Tibial artery (tissue), 4 donors: ENCODE data around the gene CORO2B.

ENCODE experiments used
- DNase-seq, 2 donors: peaks; one replicate each; pipeline ENCODE4 v3.0.0-alpha.2; 2019
- H3K27ac ChIP-seq, 2 donors: fragments of 200-600 bp; sonication (generic) in 1 of 2; 1 replicate in 1 of 2; 2 replicates in 1 of 2; pipeline ENCODE4 v1.5.1; 2018 to 2019; ENCODE audit warnings: mild to moderate bottlenecking in 1 of 2
- H3K27me3 ChIP-seq, 2 donors: fragments of 200-600 bp; sonication (generic) in 1 of 2; one replicate each; pipeline versions ENCODE4 v1.5.1 to v1.6.0; 2016 to 2019
- H3K36me3 ChIP-seq, 3 donors: fragments of 200-600 bp; sonication (generic) in 2 of 3; one replicate each; pipeline ENCODE4 v1.5.1; 2016 to 2019; ENCODE audit warnings: mild to moderate bottlenecking in 2 of 3
- H3K4me1 ChIP-seq, 4 donors: fragments of 200-600 bp; sonication (generic) in 2 of 4; 1 replicate in 3 of 4; 2 replicates in 1 of 4; pipeline ENCODE4 v1.5.1; 2016 to 2019
- H3K4me3 ChIP-seq, 2 donors: fragments of 200-600 bp; sonication (generic) in 1 of 2; 1 replicate in 1 of 2; 2 replicates in 1 of 2; pipeline ENCODE4 v1.5.1; 2018 to 2019; ENCODE audit warnings: mild to moderate bottlenecking in 2 of 2
- H3K9me3 ChIP-seq, 3 donors: fragments of 200-600 bp; sonication (generic) in 1 of 3; one replicate each; pipeline ENCODE4 v1.5.1; 2016 to 2019
- CTCF ChIP-seq, 2 experiments: fragments of 200-600 bp in 1 of 2; fragments of 450-650 bp in 1 of 2; IDR thresholded peaks; one replicate each; pipeline ENCODE4 v1.5.1; 2017 to 2019; ENCODE audit warnings: antibody characterized with exemption in 2 of 2, mild to moderate bottlenecking in 1 of 2, moderate library complexity in 1 of 2
- intact Hi-C: fragments of 100-400 bp; cut with DNase I; formaldehyde crosslinking; loops from one replicate; pipeline ENCODE4 v1.15.0; 2023; ENCODE audit warnings: low total_unique reads

The CORO2B gene

GRCh38 chr15:68634531-68634930, 55.7 kb downstream of the CORO2B start:
- H3K27ac ChIP-seq = peak overlapping the region in 1 of 2 donors; percentile 9
- H3K36me3 ChIP-seq = no peaks in the 10 kb centered on the region

GRCh38 chr15:68635141-68635540, 56.3 kb downstream of the CORO2B start:
- no peaks in the 10 kb centered on the region for H3K36me3 ChIP-seq
- intact Hi-C loops = no loop called here
- no peak for TF ChIP-seq CTCF (IDR thresholded peaks at IDR 0.05)
- H3K27ac ChIP-seq = peak overlapping the region in 1 of 2 donors; percentile 9
- H3K27me3 ChIP-seq = no peaks in the 10 kb centered on the region
- no peaks in the 10 kb centered on the region for H3K9me3 ChIP-seq
- H3K4me3 ChIP-seq = no peak overlapping the region
- no peak for DNase-seq
- peaks cover 0 to 26% (median 13%) of the 10 kb centered on the region in 4 donors for H3K4me1 ChIP-seq

More at GRCh38 chr15:68634531-68634930, 55.7 kb downstream of the CORO2B start:
- Histone ChIP-seq H3K27me3 (no peaks in the 10 kb centered on the region), H3K9me3 (no peaks in the 10 kb centered on the region), H3K4me3 (no peak overlapping the region), H3K4me1 (peaks cover 0 to 26% (median 12%) of the 10 kb centered on the region in 4 donors)
- DNase-seq = no peak
- no peak for TF ChIP-seq CTCF (IDR thresholded peaks at IDR 0.05)
- intact Hi-C loops = no loop called here

GRCh38 chr15:68636256-68636655, 57.5 kb downstream of the CORO2B start:
- Histone ChIP-seq H3K27ac (no peak overlapping the region), H3K36me3 (no peaks in the 10 kb centered on the region), H3K9me3 (no peaks in the 10 kb centered on the region), H3K4me1 (peaks cover 0 to 26% (median 13%) of the 10 kb centered on the region in 4 donors), H3K27me3 (no peaks in the 10 kb centered on the region), H3K4me3 (no peak overlapping the region)
- intact Hi-C loops = no loop called here
- no peak for DNase-seq
- no peak for TF ChIP-seq CTCF (IDR thresholded peaks at IDR 0.05)

GRCh38 chr15:68637767-68638404, 59.1 kb downstream of the CORO2B start:
- Histone ChIP-seq H3K4me3 (no peak overlapping the region), H3K27me3 (no peaks in the 10 kb centered on the region), H3K4me1 (peaks cover 0 to 26% (median 13%) of the 10 kb centered on the region in 4 donors), H3K36me3 (no peaks in the 10 kb centered on the region), H3K9me3 (no peaks in the 10 kb centered on the region), H3K27ac (peak overlapping the region in 1 of 2 donors; percentile 26)
- TF ChIP-seq CTCF (IDR thresholded peaks at IDR 0.05) = no peak
- intact Hi-C loops = no loop called here
- peak; percentile 66 to 82 for DNase-seq

- no peaks in the 10 kb centered on the region for H3K9me3 ChIP-seq
- H3K4me3 ChIP-seq = no peak overlapping the region
- no peaks in the 10 kb centered on the region for H3K36me3 ChIP-seq
- H3K27me3 ChIP-seq = no peaks in the 10 kb centered on the region
- DNase-seq = no peak
- H3K4me1 ChIP-seq = peaks cover 0 to 26% (median 13%) of the 10 kb centered on the region in 4 donors
- TF ChIP-seq CTCF (IDR thresholded peaks at IDR 0.05) = no peak
- H3K27ac ChIP-seq = peak overlapping the region in 1 of 2 donors; percentile 26
- intact Hi-C loops = no loop called here
Measured at GRCh38 chr15:68638953-68639515, 60.2 kb downstream of the CORO2B start.
